GM12872 (cell line): Measurements from ENCODE around the gene GYS1.

ENCODE experiments used
- TF ChIP-seq, protein P1 (sequence below): IDR thresholded peaks from 3 replicates; pipeline ENCODE4 v1.5.1; 2011; ENCODE audit warnings: low read depth, mild to moderate bottlenecking, low read length, moderate library complexity; ENCODE audit not compliant: insufficient read depth

GYS1 gene

DNA sequence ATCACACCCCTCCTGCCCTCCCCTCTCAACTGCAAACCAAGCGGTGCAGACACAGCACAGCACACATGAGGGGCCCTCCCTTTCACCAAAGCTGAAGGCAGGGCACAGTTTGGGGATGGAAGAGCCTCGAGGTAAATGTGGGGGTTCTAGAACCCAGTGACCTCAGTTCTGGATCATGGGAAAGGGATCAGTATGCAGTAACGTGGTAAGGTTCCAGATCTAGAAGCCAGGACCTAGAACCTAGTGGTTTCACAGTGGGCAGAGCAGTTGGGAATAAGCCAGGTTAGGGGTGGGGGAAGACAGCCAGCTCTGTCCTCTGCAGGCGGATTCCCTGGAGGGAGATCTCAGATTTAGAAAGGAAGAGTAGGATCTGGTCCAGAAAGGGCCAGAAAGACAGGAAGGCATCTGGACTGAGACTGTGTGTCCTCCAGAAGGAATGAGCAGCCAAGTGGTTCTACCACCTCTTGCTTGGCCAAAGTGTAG is 24.9 kb downstream of the GYS1 start:
- TF ChIP-seq, protein P1, sequence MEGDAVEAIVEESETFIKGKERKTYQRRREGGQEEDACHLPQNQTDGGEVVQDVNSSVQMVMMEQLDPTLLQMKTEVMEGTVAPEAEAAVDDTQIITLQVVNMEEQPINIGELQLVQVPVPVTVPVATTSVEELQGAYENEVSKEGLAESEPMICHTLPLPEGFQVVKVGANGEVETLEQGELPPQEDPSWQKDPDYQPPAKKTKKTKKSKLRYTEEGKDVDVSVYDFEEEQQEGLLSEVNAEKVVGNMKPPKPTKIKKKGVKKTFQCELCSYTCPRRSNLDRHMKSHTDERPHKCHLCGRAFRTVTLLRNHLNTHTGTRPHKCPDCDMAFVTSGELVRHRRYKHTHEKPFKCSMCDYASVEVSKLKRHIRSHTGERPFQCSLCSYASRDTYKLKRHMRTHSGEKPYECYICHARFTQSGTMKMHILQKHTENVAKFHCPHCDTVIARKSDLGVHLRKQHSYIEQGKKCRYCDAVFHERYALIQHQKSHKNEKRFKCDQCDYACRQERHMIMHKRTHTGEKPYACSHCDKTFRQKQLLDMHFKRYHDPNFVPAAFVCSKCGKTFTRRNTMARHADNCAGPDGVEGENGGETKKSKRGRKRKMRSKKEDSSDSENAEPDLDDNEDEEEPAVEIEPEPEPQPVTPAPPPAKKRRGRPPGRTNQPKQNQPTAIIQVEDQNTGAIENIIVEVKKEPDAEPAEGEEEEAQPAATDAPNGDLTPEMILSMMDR, result no peak

DNA sequence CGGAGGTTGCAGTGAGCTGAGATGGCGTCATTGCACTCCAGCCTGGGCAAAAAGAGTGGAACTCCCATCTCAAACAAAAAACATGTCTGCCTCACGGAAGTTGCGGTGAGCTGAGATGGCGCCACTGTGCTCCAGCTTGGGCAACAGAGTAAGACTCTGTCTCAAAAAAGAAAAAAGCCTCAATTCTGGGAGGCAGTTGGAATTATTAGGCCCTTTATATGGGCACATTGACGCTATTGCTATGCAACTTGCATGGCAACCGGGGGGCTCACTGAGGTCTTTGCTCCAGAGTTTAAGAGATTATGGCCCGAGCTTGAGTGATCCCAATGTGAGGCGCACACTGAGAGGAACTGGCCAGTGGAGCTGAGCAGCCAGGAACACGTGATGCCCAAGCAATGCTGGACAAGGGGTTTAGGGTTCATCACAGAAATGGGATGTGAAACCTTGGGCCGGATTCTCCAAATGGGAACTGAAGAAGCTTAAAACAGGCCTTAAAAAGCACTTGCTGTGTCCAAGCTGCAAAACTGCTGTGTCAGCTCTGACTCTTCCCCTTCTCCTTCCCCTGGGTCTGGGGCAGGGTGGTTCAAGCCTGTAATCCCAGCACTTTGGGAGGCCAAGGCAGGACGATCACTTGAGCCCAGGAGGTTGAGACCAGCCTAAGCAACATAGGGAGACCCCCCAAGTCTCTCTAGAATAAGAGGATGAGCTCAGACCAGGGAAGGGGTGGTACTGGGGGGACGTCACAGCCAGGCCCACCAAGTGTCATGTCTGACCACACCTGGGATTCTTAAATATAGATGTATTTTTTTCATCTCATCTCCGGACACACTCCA is 25.5 kb downstream of the GYS1 start:
- TF ChIP-seq, protein P1, result no peak

DNA sequence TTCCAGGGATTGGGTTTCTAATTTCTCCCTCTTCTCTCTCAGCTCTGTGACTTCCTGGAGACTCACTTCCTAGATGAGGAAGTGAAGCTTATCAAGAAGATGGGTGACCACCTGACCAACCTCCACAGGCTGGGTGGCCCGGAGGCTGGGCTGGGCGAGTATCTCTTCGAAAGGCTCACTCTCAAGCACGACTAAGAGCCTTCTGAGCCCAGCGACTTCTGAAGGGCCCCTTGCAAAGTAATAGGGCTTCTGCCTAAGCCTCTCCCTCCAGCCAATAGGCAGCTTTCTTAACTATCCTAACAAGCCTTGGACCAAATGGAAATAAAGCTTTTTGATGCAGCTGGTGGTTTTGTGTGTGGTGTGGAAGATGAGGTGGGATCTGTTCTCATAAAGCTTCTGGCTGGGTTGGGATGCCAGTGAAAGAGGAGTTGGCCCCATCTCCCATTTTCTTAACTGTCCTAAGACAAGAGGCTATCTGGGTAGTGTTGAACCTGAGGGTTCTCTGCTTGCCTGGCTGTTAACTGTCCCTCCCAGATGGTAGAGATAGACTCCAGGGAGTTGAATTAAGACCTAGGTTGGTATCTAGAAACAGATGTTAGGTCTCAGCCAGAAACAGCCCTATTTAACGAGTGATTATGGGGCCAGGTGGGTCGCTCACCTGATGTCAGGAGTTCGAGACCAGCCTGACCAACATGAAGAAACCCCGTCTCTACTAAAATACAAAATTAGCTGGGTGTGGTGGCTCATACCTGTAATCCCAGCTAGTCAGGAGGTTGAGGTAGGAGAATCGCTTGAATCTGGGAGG is 26.4 kb downstream of the GYS1 start:
- TF ChIP-seq, protein P1, result no peak

DNA sequence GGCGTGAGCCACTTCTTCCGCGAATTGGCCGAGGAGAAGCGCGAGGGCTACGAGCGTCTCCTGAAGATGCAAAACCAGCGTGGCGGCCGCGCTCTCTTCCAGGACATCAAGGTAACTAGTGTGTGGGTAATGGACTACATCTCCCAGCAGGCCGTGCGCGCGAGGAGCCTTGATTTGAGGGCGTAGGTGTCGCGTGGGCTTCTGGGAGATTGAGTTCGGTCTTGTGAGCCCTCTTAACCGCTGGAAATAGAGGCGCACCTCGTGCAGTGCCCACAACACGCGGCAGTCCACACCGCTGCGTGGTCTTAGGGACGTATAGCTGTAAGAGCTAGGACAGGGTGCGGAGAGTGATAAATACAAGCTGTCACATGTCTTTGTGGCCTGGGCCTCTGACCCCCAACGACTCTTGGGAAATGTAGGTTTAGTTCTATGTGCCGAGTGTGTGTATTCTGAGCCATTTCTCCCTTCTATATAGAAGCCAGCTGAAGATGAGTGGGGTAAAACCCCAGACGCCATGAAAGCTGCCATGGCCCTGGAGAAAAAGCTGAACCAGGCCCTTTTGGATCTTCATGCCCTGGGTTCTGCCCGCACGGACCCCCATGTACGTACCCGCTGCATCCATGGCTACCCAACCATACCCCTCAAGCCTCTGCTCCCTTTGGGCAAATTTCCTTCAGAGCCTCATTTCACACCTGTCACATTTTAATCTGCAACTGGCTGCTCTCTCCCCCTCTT is 27.1 kb downstream of the GYS1 start:
- TF ChIP-seq, protein P1, result no peak

DNA sequence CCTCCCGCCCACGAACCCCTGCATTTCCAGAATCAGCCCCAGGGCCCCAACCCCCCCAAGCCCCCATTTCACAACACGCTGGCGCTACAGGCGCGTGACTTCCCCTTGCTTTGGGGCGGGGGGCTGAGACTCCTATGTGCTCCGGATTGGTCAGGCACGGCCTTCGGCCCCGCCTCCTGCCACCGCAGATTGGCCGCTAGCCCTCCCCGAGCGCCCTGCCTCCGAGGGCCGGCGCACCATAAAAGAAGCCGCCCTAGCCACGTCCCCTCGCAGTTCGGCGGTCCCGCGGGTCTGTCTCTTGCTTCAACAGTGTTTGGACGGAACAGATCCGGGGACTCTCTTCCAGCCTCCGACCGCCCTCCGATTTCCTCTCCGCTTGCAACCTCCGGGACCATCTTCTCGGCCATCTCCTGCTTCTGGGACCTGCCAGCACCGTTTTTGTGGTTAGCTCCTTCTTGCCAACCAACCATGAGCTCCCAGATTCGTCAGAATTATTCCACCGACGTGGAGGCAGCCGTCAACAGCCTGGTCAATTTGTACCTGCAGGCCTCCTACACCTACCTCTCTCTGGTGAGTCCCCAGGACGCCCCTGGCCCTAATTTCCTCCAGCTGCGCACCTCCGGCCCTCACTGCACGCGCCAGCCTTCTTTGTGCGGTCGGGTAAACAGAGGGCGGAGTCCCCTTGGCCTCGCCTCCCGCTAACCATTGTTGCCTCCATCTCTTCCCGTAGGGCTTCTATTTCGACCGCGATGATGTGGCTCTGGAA is 27.9 kb downstream of the GYS1 start, which contains the start of gene FTL:
FTL (plus strand) TSS at position 270 of the 766 bp plus-strand sequence; CDS start at position 469, 199 bp downstream.
- TF ChIP-seq, protein P1, result no peak

DNA sequence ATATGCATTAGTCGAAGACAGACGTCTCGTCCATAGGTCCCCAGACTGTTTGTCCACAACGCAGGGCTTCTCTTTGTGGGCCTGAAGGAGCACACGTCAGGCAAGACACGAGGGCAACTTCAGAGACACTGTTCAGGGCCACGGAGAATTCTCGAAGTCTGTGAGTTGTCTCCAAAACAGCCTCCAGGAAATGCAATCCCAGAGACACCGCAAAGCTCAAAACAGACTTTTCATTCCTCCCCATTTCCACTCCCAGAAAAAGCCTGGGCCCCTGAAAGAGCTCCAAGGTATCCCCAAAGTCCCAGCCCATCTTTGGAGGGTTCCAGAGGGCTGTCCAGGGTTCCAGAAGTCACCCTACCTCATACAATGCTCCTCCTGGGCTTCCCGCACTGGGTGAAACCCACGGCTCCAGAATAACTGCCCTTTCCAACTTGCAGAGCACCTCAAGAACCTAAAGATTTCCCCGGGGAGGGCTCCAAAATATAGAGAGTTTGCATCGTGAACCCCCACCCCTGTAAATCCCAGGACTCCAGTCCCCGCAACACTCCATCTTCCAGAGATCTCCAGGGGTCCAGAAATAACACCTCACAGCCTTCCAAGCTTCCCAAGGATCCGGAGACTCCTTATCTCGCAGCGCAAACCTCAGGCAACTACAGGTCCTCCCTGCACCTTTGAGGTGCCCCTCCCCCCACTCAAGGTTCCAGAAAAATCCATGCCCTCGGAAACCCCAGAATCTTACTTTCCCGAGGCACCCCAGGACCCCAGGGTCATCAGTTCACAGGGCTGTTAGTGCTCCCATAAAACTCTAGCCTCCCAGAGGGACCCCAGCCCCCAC is 28.7 kb downstream of the GYS1 start:
- TF ChIP-seq, protein P1, result no peak
